HG03045 (cell line): ENCODE data around the gene GDF7.

Experiments used
- ATAC-seq: cut with Tn5 transposase; IDR thresholded peaks from one replicate; pipeline ENCODE4 v1.9.1; 2021; ENCODE audit warnings: mild to moderate bottlenecking, moderate library complexity; ENCODE audit not compliant: unreplicated experiment

GDF7 gene

GRCh38 chr2:20660506-20661420 is 6.2 kb upstream of the GDF7 start:
- ATAC-seq: no peak

GRCh38 chr2:20661421-20662307 is 5.3 kb upstream of the GDF7 start:
- ATAC-seq: peak; percentile 69

DNA sequence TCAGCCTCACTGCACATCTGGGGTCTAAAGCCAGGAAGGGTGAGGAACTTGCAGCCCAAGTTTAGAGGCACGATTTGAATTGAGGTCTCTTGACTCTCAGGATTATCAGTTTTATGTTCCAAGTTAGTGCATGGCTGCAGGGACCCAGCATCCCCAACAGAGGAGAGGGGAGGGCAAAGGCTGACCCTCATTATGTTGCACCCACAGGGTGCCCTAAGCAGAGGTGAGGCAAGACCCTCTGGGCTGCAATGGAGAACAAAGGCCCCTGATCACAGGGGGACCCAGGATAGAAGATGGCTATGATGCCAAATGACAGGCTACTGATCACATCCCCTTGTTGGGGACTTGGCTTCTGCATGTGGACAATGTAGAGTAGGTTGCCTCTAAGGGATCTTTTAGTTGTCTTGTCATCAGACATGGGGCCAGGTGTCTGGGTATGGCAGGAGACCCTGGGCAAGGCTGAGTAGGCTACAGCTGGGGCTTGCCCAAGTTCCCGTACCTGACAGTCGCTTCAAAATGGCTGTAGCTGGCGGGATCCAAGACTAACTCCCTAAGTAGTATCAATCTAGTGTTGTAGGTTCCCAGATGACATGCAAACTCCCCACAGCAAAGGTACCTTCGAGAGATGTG is 4.5 kb upstream of the GDF7 start:
- ATAC-seq: no peak

DNA sequence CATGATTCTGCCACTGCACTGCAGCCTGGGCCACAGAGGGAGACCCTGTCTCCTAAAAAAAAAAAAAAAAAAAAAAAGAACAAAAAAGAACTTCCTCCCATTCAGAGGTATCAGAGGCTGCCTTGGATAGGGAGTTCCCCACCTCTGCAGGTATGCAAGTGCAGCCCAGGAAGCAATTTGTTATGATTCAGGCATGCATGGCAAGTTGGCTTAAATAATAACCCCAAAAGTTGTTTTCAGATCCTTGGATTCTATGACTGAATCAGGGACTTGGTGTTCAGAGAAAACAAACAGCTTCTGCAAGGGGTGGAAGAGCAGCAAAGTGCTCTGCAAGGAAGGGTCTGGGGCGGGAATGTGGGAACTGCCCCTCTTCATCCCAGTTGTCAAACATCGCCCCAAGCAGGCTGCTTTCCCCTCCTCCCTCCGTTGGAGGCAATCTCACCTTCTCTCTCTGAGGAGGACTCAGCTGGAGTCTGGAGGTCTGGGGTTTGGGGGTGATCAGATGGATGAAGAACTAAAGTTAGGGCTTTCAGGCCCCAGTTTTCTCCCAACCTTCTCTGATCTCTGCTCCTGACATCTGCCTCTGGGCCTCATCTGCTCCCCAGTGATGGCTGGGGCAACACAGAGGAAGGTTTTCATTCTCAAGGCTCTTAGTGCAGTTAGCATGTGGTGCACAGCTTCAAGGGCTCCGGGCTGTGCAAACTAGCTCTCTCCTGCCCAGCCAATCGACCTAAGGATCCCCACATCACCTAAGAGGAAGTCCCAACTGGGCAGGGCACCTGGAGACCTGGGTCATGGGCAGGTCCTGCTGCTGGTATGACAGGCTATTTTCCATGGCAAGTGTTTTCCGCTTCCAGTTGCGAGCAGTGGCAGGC is 3.5 kb upstream of the GDF7 start:
- no peak for ATAC-seq

- ATAC-seq: no peak
Observed at GRCh38 chr2:20664071-20664390, 2.9 kb upstream of the GDF7 start.

- no peak for ATAC-seq
Observed at GRCh38 chr2:20664431-20665242, 2.3 kb upstream of the GDF7 start.

DNA sequence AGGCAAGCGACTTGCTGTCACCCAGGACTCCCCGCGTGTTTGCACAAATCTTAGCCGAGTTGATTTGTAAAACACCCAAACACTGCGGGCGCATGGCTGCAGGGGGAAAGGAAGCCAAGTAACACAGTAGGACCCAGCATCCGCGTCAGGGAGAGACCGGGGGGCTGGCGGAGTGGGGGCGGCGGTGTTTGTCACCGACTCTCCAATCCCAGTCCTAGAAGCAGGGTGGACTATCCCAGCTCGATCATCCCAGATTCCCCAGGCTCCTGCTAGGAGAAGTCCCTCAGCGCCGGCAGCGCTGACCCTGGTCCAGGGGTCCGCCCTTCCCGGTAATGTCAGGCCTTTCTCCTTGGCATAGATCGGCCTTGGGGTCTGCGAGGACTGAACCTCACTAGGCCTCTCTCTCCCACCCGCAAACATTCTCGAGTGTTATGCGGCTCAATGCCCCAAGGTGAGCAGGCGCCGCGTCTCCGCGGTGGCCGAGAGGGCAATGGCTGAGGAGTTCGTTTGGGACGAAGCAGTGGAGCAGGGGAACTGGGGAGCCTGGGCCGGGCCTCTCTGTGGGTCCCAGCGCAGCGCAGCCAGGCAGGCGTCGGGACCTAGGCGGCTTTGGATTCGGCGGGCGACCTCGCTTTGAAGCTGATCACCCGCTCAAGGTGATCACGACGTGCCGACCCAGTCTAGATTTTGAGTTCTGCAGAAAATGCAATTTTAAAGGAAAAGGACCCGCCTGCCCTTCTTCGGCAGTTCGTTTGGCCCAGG is 1.5 kb upstream of the GDF7 start:
- no peak for ATAC-seq

GRCh38 chr2:20666005-20666303 is 990 bp upstream of the GDF7 start:
- ATAC-seq: peak; percentile 3

DNA sequence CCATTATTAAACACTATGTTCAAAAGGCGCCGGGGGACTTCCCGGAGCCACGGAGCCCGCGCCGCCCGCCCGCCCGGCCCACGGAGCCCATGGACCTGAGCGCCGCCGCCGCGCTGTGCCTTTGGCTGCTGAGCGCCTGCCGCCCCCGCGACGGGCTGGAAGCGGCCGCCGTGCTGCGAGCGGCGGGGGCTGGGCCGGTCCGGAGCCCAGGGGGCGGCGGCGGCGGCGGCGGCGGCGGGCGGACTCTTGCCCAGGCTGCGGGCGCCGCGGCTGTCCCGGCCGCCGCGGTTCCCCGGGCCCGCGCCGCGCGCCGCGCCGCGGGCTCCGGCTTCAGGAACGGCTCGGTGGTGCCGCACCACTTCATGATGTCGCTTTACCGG is 197 bp downstream of the GDF7 start:
- ATAC-seq: peak; percentile 30

DNA sequence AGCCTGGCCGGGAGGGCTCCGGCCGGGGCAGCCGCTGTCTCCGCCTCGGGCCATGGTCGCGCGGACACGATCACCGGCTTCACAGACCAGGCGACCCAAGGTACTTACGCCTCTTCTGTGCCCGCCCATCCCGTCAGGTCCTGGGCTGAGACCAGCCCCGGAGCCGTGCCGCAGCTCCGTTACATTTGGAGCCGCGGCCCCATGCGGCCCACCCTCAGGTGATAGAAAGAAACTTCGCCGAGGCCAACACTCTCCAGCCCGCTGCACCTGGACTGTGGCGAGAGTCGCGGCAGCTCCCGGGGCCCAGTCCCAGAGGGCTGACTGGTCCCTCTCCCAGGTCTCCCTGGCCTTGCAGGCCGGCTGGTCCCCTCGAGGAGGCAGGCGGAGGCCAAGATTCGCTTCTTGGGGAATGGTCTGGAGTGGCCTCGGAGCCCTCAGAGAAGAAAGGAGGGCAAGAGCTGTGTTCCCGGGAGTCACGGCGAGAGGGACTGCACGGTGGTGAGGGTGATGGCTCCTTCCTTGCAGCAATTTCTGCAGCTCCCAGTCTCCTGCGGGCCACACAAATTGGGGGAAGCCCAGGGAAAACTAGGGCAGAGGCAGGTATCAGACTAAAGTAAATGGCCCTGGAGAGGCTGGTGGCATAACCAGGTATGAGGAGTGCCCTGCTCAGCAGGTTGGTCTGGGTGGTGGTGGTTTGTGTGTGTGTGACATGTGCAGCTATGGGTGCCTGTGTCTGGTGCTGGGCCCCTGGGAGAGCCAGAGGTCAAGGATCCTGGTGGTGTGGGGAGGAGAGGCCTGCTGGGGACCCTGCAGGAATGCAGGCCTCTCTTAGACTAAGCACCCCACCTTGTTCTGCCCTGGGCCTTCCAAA is 822 bp downstream of the GDF7 start:
- ATAC-seq: peak; percentile 24

DNA sequence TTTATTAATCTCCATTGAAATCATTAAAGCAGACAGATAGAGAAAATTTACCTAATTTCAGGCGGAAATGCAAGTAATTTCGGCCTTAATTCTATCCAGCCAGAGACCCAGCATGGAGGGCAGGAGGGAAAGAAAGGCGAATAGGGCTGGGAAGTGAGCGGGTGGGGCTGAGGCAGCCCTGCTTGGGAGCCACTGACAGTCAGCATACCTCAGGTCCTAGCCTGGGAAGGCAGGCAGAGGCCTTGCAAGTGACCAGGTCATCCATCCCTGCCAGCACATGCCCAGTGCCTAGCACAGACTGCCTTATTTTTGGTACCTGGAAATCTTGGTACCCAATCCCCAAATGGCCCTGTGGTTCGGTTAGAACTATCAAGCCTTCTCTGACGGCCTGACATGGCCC is 1.5 kb downstream of the GDF7 start:
- no peak for ATAC-seq

GRCh38 chr2:20668871-20669475 is 2.0 kb downstream of the GDF7 start:
- no peak for ATAC-seq

DNA sequence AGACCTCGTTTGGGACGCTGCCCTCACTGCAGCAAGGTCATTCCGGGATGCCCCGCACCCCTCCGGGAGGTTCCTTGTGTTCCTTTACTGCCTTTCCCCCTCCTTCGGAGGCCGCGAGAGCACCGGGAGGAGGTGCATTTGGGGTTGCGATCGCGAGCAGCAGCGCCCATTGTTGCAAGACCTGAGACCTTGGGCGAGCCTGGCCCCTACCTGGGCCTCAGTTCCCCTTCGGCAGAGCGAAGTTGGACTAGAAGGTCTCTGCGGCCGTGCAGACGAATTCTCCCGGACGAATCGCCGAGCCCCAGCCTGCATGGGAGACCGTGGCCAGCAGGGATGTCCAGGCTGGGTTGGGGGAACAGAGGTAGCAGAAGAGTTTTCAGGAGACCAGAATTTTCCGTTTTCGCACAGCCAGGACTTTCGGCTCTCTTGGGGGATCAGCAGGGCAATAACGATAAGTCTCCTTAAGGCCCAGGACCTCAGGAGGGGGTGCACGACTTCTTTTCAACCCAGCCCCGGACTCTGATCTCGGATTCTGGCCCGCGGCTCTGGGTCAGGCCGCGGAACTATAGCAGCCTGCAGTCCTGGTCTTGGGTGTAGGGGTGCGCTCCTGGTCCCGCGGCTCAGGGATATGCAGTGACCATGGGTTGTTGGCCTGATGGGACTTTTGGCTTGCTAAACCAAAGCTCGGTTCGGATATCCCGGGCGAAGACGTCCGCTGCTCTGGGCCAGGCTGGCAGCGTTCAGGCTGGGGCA is 2.8 kb downstream of the GDF7 start:
- ATAC-seq: no peak

- ATAC-seq: no peak
Observed at GRCh38 chr2:20670315-20671035, 3.5 kb downstream of the GDF7 start.

DNA sequence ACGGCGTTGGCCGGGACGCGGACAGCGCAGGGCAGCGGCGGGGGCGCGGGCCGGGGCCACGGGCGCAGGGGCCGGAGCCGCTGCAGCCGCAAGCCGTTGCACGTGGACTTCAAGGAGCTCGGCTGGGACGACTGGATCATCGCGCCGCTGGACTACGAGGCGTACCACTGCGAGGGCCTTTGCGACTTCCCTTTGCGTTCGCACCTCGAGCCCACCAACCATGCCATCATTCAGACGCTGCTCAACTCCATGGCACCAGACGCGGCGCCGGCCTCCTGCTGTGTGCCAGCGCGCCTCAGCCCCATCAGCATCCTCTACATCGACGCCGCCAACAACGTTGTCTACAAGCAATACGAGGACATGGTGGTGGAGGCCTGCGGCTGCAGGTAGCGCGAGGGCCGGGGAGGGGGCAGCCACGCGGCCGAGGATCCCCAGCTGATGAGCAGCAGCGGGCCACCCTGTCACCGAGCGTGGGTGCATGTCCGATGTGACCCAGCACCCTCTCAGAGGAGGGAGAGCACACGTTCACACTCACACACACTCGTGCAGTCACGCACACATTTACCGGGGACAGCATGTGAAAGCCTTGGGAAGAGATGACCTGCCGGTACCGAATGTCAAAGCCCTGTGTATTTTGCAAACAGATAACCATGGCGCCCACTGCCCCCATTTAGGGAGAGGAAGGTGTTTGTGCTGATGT is 4.2 kb downstream of the GDF7 start:
- ATAC-seq: no peak

DNA sequence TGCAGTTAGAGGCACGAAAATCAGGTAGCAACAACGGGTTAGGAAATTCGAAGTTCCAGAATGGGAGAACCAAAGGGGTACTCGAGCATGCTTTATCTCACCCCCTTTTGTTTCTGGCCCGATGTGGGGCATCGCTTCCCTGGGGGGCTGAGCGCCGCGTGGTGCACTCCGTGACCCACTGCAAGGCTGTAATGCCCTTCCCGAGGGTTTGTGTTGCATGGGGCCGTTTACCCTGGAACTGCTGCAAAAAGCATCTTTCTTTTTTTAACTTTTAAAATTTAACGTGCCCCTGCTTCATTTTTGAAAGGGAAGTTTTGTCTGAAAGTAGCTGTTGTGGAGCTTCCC is 4.8 kb downstream of the GDF7 start:
- ATAC-seq: no peak
